HL-60 (cell line): ENCODE results near the gene LMAN1L.

Experiments used
- DNase-seq, 2 experiments: peaks; one replicate each; pipeline ENCODE4 v3.0.0-alpha.2; 2010 to 2020; ENCODE audit warnings: low read depth in 1 of 2, low spot score in 1 of 2
- H3K27ac ChIP-seq: fragments of 250-450 bp; sonication (Bioruptor Pico); replicated peaks from 2 replicates; pipeline ENCODE4 v1.5.1; 2020; ENCODE audit warnings: mild to moderate bottlenecking, moderate library complexity
- H3K27me3 ChIP-seq: fragments of 250-450 bp; sonication (Bioruptor Pico); 2 replicates; pipeline ENCODE4 v1.5.1; 2021; ENCODE audit warnings: mild to moderate bottlenecking, moderate library complexity; ENCODE audit not compliant: insufficient read depth, poor library complexity, severe bottlenecking
- H3K4me3 ChIP-seq: replicated peaks from 2 replicates; pipeline ENCODE4 v1.5.1; 2011; ENCODE audit warnings: mild to moderate bottlenecking, control low read depth, low read length; ENCODE audit not compliant: insufficient read depth
- GABPA ChIP-seq: IDR thresholded peaks from 2 replicates; pipeline ENCODE4 v1.6.1; 2012; ENCODE audit warnings: low read depth
- POLR2AphosphoS5 ChIP-seq: IDR thresholded peaks from 2 replicates; pipeline ENCODE4 v1.6.1; 2012; ENCODE audit warnings: low read depth
- SPI1 ChIP-seq: IDR thresholded peaks from 2 replicates; pipeline ENCODE4 v1.6.1; 2012; ENCODE audit warnings: low read depth, mild to moderate bottlenecking, borderline replicate concordance
- TF ChIP-seq, protein P1 (sequence below): IDR thresholded peaks from one replicate; pipeline ENCODE4 v1.5.1; 2011; ENCODE audit warnings: low read length, control low read depth, inconsistent platforms; ENCODE audit not compliant: insufficient read depth
- TF ChIP-seq, protein P2 (sequence below): IDR thresholded peaks from 2 replicates; pipeline ENCODE4 v1.6.1; 2012; ENCODE audit warnings: low read depth; ENCODE audit not compliant: insufficient replicate concordance

The LMAN1L gene

GRCh38 chr15:74829991-74830390 is 17.4 kb downstream of the LMAN1L start:
- no peak for DNase-seq

GRCh38 chr15:74830868-74831267 is 18.2 kb downstream of the LMAN1L start:
- DNase-seq: no peak
- TF ChIP-seq SPI1 (no peak), GABPA (no peak), POLR2AphosphoS5 (no peak)
- TF ChIP-seq, protein P1, sequence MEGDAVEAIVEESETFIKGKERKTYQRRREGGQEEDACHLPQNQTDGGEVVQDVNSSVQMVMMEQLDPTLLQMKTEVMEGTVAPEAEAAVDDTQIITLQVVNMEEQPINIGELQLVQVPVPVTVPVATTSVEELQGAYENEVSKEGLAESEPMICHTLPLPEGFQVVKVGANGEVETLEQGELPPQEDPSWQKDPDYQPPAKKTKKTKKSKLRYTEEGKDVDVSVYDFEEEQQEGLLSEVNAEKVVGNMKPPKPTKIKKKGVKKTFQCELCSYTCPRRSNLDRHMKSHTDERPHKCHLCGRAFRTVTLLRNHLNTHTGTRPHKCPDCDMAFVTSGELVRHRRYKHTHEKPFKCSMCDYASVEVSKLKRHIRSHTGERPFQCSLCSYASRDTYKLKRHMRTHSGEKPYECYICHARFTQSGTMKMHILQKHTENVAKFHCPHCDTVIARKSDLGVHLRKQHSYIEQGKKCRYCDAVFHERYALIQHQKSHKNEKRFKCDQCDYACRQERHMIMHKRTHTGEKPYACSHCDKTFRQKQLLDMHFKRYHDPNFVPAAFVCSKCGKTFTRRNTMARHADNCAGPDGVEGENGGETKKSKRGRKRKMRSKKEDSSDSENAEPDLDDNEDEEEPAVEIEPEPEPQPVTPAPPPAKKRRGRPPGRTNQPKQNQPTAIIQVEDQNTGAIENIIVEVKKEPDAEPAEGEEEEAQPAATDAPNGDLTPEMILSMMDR: no peak
- TF ChIP-seq, protein P2, sequence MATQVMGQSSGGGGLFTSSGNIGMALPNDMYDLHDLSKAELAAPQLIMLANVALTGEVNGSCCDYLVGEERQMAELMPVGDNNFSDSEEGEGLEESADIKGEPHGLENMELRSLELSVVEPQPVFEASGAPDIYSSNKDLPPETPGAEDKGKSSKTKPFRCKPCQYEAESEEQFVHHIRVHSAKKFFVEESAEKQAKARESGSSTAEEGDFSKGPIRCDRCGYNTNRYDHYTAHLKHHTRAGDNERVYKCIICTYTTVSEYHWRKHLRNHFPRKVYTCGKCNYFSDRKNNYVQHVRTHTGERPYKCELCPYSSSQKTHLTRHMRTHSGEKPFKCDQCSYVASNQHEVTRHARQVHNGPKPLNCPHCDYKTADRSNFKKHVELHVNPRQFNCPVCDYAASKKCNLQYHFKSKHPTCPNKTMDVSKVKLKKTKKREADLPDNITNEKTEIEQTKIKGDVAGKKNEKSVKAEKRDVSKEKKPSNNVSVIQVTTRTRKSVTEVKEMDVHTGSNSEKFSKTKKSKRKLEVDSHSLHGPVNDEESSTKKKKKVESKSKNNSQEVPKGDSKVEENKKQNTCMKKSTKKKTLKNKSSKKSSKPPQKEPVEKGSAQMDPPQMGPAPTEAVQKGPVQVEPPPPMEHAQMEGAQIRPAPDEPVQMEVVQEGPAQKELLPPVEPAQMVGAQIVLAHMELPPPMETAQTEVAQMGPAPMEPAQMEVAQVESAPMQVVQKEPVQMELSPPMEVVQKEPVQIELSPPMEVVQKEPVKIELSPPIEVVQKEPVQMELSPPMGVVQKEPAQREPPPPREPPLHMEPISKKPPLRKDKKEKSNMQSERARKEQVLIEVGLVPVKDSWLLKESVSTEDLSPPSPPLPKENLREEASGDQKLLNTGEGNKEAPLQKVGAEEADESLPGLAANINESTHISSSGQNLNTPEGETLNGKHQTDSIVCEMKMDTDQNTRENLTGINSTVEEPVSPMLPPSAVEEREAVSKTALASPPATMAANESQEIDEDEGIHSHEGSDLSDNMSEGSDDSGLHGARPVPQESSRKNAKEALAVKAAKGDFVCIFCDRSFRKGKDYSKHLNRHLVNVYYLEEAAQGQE: no peak
- H3K27me3 ChIP-seq: peaks cover 10% of the 10 kb centered on the region
- H3K27ac ChIP-seq: no peak overlapping the region
- H3K4me3 ChIP-seq: no peak overlapping the region

More at GRCh38 chr15:74829991-74830390, 17.4 kb downstream of the LMAN1L start:
- no peak overlapping the region for H3K4me3 ChIP-seq
- H3K27me3 ChIP-seq: peaks cover 13% of the 10 kb centered on the region
- H3K27ac ChIP-seq: no peak overlapping the region
- no peak for TF ChIP-seq GABPA
- TF ChIP-seq POLR2AphosphoS5: no peak
- TF ChIP-seq, protein P1: no peak
- TF ChIP-seq, protein P2: no peak
- TF ChIP-seq SPI1: no peak

DNA sequence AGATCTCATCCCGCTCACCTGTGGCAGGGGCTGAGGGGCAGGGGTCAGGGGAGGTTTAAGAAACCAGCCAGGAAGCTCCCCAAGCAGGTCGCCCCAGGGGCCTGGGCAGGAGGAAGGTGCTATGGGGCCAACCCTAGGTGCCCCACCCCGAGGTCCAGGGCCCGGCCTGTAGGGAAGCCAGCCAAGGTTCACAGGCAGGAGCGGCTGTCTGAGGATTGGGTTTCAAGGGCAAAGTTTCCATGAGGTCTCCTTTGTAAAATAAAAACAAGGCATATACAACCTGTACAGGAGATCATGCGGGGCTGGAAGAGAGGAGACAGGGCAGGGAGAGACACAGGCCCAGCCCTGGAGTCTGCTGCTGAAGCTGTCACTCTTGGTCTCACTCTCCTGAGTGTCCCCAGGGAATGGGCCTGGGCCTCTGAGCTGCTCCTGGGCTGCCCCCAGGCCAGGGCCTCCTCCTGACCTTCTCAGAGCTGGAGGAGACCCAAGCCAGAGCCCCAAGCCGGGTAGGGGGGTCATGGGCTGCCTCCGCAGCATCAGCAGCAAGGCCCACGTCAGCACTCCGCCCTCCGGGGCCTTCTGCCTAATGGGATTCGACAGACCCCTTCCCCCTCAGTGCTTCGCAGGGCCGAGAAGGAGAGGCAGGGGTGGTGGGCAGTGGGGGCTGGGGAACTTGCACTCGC is 19.3 kb downstream of the LMAN1L start:
- no peak for DNase-seq
- Histone ChIP-seq H3K4me3 (no peak overlapping the region), H3K27ac (no peak overlapping the region), H3K27me3 (peaks cover 6% of the 10 kb centered on the region)
- TF ChIP-seq POLR2AphosphoS5: no peak
- TF ChIP-seq SPI1: no peak
- TF ChIP-seq, protein P2: no peak
- TF ChIP-seq, protein P1: no peak
- no peak for TF ChIP-seq GABPA
